Activated CD8-positive, alpha-beta memory T cell treated with anti-CD3 and anti-CD28 coated beads for 24 hours (primary cell): ENCODE data around the gene DCHS2.

Experiments
- DNase-seq: peaks from one replicate; pipeline ENCODE4 v3.0.0-alpha.2; 2020

DCHS2 gene

GRCh38 chr4:154487145-154487544, 4.5 kb downstream of the DCHS2 start:
- DNase-seq = no peak

GRCh38 chr4:154485127-154485773, 6.3 kb downstream of the DCHS2 start:
- DNase-seq = no peak

- no peak for DNase-seq
Measured at GRCh38 chr4:154478547-154478946, 13.1 kb downstream of the DCHS2 start.

GRCh38 chr4:154478128-154478527, 13.5 kb downstream of the DCHS2 start:
- no peak for DNase-seq

GRCh38 chr4:154476232-154476631, 15.4 kb downstream of the DCHS2 start:
- DNase-seq = no peak

DNA sequence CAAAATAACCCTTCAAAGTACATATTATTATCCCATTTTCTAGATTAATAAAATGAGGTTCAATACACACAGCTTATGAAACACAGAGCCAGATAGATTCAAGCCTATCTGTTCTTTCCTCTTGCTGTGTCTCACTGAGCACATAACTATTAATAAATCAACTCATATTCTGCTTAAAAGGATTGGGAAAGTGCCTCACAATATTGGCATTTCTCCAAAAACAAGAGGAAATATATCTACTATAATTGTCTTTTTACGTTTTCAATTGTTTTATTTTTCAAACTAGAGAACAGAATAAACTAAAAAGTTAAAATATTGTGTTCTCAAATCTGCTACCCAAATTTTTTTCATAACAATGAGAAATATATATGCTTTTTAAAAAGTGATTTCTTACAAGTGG, 15.8 kb downstream of the DCHS2 start:
- DNase-seq = no peak

- no peak for DNase-seq
Measured at GRCh38 chr4:154473497-154473896, 18.1 kb downstream of the DCHS2 start.

DNA sequence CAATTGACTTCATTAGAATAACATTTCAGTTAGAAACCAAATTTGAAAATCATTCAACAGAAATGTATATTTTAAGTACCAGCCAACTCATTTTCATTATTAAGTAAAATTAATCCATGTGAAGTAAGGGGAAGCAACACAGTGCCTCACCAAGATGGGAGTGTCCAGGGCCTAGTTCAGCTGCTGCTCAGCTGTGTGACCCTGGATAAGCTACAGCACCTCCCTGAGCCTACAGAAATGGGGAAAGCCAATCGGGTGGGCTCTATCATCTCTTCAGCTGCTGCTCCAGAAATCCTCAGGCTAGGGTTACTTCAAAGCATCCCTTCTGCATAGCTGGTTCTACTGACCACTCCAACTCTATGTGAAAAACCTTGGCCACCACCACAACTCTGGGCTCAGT, 18.7 kb downstream of the DCHS2 start:
- no peak for DNase-seq

GRCh38 chr4:154471526-154472331, 19.9 kb downstream of the DCHS2 start:
- DNase-seq = no peak

DNA sequence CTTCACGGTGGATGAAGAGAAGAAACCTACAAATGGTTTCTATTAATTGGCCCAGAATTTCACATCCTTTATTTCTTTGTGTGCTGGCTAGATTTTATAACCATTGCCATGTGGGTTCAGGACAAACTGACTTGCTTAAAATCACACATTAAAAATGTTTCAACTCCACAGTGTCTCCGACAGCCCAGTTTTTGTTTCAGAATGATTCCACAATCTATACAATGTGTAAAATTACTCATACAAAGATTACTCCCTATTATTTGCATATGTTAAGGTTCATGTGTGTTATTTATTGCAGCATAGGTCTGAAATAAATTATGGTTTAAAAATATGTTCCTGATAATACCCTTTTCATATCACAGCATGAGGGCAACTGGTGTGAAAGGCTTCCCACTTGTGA, 20.6 kb downstream of the DCHS2 start:
- DNase-seq = no peak

DNA sequence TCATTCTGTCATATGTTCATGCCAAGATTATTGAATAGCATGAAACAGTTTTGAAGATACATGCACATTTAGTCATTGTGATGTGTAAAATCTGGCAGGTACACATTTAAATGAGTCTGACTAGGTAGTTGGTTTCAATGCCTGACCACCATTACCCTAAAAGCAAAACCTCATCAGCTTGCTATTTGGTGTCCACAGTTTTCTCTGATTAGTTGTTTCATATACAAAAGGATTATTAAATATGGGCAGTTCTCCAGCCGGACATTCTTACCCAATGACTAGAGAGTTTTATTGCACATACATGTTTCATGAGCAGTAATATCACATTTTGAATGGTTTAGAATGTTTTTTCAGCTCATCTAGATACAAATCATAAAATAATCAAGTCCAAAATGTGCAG, 23.7 kb downstream of the DCHS2 start:
- no peak for DNase-seq

DNA sequence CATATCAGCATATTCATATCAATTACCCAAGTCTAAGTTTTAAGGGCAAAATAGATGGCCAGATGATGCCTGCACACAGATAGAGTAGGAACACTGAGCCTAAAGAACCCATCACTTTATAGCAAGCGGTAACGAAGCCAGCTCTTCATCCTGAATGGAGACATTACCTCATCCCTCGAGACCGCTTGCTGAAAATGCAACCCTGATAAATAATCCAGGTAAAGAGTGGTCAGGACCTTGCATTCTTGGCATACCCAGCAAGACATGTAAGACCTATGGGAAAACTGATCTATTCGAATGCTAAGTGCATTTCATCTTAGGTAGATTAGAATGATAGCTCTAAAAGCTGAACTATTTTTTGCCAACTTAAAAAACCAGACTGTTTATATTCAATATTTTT, 25.3 kb downstream of the DCHS2 start:
- DNase-seq = no peak

DNA sequence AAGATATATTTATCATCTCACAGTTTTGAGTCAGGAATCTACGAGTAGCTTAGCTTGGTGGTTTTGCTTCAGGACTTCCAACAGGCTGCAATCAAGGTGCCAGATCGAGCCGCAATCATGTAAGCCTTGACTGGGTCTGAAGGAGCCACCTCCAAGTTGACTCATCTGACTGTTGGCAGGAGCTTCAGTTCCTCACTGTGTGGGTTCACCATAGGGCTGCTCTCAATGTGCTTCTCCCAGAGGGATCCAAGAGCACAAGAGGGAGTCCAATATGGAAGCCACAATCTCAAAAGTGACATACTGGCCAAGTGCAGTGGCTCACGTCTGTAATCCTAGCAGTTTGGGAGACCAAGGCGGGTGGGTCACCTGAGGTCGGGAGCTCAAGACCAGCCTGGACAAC, 26.5 kb downstream of the DCHS2 start:
- DNase-seq = no peak

- no peak for DNase-seq
Measured at GRCh38 chr4:154464654-154465053, 26.9 kb downstream of the DCHS2 start.

GRCh38 chr4:154462081-154462810, 29.4 kb downstream of the DCHS2 start:
- no peak for DNase-seq

GRCh38 chr4:154457471-154457870, 34.1 kb downstream of the DCHS2 start:
- no peak for DNase-seq

DNA sequence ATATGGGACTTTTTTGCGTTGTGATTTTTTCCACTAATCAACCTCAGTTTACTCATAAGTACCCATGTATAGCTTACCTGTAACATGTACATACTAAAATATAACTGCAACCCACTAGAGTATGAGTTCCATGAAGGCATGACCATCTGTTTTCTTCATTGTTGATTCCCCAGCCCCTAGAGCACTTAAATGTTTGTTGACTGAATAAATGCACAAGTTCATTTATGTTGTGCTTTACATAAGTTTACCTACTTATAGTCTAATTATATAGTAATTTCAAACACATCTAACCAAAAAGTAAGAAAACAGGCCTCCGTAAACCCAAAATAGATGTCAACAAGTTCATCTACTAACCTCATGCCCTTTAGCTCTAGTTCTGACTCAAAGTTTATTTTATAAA, 34.7 kb downstream of the DCHS2 start:
- DNase-seq = no peak

- DNase-seq = no peak
Measured at GRCh38 chr4:154456240-154456639, 35.4 kb downstream of the DCHS2 start.

DNA sequence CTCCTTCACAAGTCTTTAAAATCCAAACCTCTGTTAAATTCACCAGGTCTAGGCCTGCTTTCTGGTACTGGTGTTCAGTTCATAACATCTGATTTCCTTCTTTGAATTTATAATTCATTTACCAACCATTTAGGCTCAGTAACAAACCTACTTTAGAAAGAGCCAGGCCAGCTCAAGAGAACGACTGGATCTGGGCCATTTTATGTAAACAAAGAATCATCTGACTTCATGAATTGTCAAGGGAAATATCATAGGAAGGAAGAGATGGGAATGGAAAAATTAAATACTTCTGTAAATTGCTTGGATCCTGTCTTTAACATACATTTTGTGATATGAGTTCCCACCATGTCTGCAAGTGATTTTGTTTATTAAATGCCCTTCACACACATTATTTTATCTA, 36.5 kb downstream of the DCHS2 start:
- no peak for DNase-seq

DNA sequence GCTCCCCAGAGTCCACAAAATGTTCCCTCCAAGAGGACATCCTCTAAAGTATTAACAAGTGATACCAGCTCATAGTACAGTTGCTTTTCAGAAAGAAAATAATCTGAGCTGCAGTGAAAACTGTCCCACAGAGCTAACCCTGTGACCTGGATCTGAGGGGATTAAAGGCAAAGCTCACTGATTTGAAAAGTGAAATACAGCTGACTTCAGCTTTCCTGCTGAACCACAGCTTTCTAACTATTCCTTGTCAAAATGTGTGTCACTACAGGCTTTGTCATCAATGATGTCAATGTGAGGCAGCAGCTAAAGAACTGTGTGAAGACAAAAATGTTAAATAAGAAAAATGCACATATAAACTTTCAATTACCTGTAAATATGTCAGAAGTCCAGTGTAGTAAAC, 36.9 kb downstream of the DCHS2 start:
- DNase-seq = no peak

DNA sequence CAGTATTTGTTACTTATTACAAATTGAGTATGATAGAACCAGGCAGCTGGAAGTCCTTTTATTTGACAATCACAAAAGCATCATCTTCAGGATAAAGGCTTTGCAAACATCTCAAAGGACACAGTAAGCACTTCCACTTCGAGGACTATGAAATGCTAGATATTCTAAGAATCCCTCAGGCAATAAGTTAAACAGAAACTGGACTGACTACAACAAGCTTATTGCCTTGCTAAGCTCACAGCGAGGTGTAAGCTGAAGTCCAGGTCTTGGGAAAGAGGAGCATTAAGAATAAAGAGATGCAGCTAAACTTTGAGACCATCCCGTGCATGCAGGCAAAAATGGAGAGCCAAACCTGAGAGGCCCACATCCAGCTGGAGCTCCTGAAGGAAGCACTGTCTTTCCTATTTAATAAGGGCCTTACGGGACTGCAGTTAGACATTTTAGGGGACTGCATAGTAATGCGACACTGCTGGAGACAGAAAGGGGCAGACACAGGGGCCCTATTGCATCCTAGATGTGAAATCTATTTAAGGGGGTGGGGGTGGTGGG, 38.7 kb downstream of the DCHS2 start:
- DNase-seq = no peak

GRCh38 chr4:154450966-154451365, 40.6 kb downstream of the DCHS2 start:
- DNase-seq = no peak

DNA sequence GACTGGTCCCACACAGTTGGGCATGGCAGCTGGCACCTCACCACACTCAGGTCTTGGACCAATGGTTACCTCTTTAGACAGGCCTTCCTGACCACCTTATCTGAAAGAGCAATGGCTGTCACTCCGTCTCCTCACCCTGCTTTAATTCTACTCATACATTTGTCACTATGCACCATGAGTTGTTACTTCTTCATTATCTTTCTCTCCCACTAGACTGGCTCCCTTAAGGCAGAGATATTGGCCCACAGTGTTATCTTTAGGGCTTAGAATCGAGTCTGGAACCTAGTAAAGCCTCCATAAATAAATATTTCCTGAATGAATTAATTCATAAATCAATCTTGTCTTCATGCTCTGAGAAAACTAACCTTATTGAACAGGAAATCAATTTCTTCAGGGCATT, 46.6 kb downstream of the DCHS2 start:
- DNase-seq = no peak

GRCh38 chr4:154441982-154442381, 49.6 kb downstream of the DCHS2 start:
- DNase-seq = no peak
